ENCODE measurements around the gene EPYC.

- no peak for TF ChIP-seq ATF2 (tag by site-specific recombination; IDR thresholded peaks at IDR 0.05; ENCODE audit: low read depth)
- no peak for TF ChIP-seq ZNF521 (tag by site-specific recombination; IDR thresholded peaks at IDR 0.05)
- no peak for TF ChIP-seq IKZF3 (tag by site-specific recombination; IDR thresholded peaks at IDR 0.05)
- TF ChIP-seq ZBTB1 (tag by site-specific recombination; IDR thresholded peaks at IDR 0.05): no peak
- no peak for TF ChIP-seq ZNF140 (tag by site-specific recombination; IDR thresholded peaks at IDR 0.05)
- no peak for TF ChIP-seq CTCF (tag by site-specific recombination; IDR thresholded peaks at IDR 0.05)
Observed at GRCh38 chr12:90995010-90995409, 9.8 kb downstream of the EPYC start.

Data from HEK293 (cell line).